HL-60 (cell line): ENCODE measurements around the gene CSN1S1.
A peak's percentile ranks its signal among the peaks of the same experiment; 100 is the strongest.

ENCODE experiments used
- DNase-seq, 2 experiments: peaks; one replicate each; pipeline ENCODE4 v3.0.0-alpha.2; 2010 to 2020; ENCODE audit warnings: low read depth in 1 of 2, low spot score in 1 of 2
- H3K27ac ChIP-seq: fragments of 250-450 bp; sonication (Bioruptor Pico); replicated peaks from 2 replicates; pipeline ENCODE4 v1.5.1; 2020; ENCODE audit warnings: mild to moderate bottlenecking, moderate library complexity
- H3K27me3 ChIP-seq: fragments of 250-450 bp; sonication (Bioruptor Pico); 2 replicates; pipeline ENCODE4 v1.5.1; 2021; ENCODE audit warnings: mild to moderate bottlenecking, moderate library complexity; ENCODE audit not compliant: insufficient read depth, poor library complexity, severe bottlenecking
- H3K4me3 ChIP-seq: replicated peaks from 2 replicates; pipeline ENCODE4 v1.5.1; 2011; ENCODE audit warnings: mild to moderate bottlenecking, control low read depth, low read length; ENCODE audit not compliant: insufficient read depth
- GABPA ChIP-seq: IDR thresholded peaks from 2 replicates; pipeline ENCODE4 v1.6.1; 2012; ENCODE audit warnings: low read depth
- POLR2AphosphoS5 ChIP-seq: IDR thresholded peaks from 2 replicates; pipeline ENCODE4 v1.6.1; 2012; ENCODE audit warnings: low read depth
- SPI1 ChIP-seq: IDR thresholded peaks from 2 replicates; pipeline ENCODE4 v1.6.1; 2012; ENCODE audit warnings: low read depth, mild to moderate bottlenecking, borderline replicate concordance
- long read RNA-seq: library from polyadenylated mRNA; unstranded; transcript quantifications from one replicate; pipeline ENCODE4 v2.0.0, GENCODE V29; 2020
- TF ChIP-seq, protein P1 (sequence below): IDR thresholded peaks from 2 replicates; pipeline ENCODE4 v1.6.1; 2012; ENCODE audit warnings: low read depth; ENCODE audit not compliant: insufficient replicate concordance
- TF ChIP-seq, protein P2 (sequence below): IDR thresholded peaks from one replicate; pipeline ENCODE4 v1.5.1; 2011; ENCODE audit warnings: low read length, control low read depth, inconsistent platforms; ENCODE audit not compliant: insufficient read depth

Gene CSN1S1, protein sequence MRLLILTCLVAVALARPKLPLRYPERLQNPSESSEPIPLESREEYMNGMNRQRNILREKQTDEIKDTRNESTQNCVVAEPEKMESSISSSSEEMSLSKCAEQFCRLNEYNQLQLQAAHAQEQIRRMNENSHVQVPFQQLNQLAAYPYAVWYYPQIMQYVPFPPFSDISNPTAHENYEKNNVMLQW
- long read RNA-seq, partial matches to known transcripts, result 0 of 1 reads
- long read RNA-seq, other reads (novel, unspliced or antisense), result 1 of 1 reads

DNA sequence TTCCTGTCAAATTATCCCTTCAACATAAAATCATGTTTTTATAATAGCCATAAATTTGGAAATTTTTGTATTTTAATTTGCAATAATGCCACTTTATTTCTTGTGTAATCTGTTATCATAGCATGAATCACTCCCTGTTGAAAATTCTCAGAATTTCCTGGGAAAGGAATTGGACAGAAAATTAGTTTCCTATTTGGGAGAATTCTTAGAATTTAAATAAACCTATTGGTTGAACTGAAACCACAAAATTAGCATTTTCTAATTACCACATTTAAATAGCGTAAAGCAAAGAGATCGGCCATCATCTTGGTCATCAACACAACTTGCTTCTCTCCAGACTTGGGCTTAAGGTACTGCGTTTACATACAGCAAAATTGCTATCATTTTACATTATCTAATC, at the start of gene CSN1S1:
Gene CSN1S1, plus strand, starts transcription at position 301 of the 400 bp plus-strand sequence. CDS start 1,488 bp downstream, outside the sequence.
- TF ChIP-seq, protein P1, sequence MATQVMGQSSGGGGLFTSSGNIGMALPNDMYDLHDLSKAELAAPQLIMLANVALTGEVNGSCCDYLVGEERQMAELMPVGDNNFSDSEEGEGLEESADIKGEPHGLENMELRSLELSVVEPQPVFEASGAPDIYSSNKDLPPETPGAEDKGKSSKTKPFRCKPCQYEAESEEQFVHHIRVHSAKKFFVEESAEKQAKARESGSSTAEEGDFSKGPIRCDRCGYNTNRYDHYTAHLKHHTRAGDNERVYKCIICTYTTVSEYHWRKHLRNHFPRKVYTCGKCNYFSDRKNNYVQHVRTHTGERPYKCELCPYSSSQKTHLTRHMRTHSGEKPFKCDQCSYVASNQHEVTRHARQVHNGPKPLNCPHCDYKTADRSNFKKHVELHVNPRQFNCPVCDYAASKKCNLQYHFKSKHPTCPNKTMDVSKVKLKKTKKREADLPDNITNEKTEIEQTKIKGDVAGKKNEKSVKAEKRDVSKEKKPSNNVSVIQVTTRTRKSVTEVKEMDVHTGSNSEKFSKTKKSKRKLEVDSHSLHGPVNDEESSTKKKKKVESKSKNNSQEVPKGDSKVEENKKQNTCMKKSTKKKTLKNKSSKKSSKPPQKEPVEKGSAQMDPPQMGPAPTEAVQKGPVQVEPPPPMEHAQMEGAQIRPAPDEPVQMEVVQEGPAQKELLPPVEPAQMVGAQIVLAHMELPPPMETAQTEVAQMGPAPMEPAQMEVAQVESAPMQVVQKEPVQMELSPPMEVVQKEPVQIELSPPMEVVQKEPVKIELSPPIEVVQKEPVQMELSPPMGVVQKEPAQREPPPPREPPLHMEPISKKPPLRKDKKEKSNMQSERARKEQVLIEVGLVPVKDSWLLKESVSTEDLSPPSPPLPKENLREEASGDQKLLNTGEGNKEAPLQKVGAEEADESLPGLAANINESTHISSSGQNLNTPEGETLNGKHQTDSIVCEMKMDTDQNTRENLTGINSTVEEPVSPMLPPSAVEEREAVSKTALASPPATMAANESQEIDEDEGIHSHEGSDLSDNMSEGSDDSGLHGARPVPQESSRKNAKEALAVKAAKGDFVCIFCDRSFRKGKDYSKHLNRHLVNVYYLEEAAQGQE, result no peak
- TF ChIP-seq GABPA (no peak), SPI1 (no peak), POLR2AphosphoS5 (no peak)
- TF ChIP-seq, protein P2, sequence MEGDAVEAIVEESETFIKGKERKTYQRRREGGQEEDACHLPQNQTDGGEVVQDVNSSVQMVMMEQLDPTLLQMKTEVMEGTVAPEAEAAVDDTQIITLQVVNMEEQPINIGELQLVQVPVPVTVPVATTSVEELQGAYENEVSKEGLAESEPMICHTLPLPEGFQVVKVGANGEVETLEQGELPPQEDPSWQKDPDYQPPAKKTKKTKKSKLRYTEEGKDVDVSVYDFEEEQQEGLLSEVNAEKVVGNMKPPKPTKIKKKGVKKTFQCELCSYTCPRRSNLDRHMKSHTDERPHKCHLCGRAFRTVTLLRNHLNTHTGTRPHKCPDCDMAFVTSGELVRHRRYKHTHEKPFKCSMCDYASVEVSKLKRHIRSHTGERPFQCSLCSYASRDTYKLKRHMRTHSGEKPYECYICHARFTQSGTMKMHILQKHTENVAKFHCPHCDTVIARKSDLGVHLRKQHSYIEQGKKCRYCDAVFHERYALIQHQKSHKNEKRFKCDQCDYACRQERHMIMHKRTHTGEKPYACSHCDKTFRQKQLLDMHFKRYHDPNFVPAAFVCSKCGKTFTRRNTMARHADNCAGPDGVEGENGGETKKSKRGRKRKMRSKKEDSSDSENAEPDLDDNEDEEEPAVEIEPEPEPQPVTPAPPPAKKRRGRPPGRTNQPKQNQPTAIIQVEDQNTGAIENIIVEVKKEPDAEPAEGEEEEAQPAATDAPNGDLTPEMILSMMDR, result no peak
- Histone ChIP-seq H3K4me3 (no peak within 1 kb of the TSS), H3K27me3 (no peaks in the 10 kb centered on the region), H3K27ac (no peak within 1 kb of the TSS)
- no peak for DNase-seq

DNA sequence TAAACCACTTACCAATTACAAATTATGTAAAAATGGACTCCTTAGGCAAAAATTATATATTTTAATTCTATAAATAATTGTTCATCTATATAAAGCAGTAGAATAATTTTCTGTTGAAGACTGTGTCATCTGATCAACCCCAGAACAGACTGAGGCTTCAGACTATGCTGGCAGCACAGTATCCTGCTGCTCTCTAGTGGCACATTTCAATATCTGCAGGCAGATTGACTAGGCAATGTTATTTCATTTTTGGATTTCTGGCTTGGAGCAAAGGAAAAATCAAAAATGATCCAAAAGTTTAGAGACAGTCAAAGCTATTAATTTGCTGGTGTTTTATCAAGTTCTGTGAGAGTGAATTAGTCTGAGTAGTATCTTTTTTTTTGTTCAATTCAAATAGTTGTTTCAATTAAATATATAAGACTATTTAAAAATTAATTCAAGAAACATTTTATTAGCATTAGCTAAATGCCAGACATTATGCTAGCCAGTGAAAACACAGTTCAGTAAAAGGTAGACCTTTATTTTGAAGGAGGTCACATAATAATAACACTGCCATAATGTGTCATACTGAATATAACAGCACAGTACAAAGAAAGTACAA, 49.6 kb upstream of the CSN1S1 start:
- H3K27ac ChIP-seq, result no peak overlapping the region
- TF ChIP-seq POLR2AphosphoS5, result no peak
- no peak for TF ChIP-seq SPI1
- TF ChIP-seq GABPA, result no peak
- TF ChIP-seq, protein P2, result peak; percentile 64
- H3K27me3 ChIP-seq, result no peaks in the 10 kb centered on the region
- DNase-seq, result peak; percentile 8 to 45
- H3K4me3 ChIP-seq, result no peak overlapping the region

DNA sequence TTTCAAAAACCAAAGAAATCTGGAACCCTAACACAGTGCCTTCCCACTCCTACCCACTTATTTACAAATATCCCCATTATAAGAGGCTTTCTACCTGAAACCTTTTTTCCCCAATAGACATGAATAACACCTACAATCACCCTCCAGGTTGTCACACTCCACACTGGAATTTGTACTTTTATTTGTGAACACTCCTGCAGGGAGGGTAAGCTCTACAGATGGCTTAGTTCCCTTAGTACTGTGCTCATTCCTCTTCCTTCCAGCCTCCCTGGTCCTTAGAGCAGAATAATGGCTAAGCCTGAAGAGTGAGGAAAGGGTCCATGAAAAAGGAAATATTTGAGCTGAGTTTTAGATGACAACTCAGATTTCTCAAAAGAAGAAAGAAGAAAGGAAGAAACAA, 48.7 kb upstream of the CSN1S1 start:
- no peak for TF ChIP-seq POLR2AphosphoS5
- TF ChIP-seq GABPA, result no peak
- TF ChIP-seq, protein P2, result no peak
- no peak for TF ChIP-seq SPI1
- TF ChIP-seq, protein P1, result no peak
- no peak for DNase-seq
- no peak overlapping the region for H3K27ac ChIP-seq
- no peaks in the 10 kb centered on the region for H3K27me3 ChIP-seq
- no peak overlapping the region for H3K4me3 ChIP-seq
